ENCODE measurements around the gene CLEC18B.
"Not testable (repeated sequence)": the region's sequence is repeated elsewhere in the genome, so short reads cannot be mapped to it uniquely, and the experiment has no call there.

DNA sequence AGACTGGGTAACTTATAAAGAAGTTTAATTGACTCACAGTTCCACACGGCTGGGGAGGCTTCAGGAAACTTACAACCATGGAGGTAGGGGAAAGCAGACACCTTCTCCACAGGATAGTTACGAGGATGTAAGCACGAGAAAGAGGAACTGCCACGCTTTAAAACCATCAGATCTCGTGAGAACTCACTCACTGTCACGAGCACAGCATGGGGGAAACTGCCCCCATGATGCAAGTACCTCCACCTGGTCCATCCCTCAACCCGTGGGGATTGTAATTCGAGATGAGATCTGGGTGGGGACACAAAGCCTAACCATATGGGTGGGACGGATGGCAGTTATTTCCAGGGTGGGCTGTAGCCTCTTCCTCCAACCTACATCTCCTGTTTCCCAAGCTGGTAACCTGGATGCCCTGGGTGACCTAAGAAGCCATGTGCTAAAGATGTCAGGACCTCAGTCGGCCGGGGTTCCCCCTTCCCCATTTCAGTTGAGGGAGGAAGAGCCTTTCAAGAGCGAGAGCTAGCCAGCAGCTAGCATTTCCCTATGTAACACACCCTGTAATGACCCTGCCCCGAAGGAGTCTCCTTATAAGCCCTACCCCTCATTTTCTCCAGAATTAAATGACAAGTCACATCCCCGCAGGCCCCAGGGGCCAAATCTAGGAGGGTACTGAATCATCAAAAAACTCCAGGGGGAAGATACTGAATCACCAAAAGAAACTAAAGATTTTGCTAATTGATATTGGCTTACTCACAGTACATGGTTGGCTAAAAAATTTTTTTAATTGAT, 16.9 kb downstream of the CLEC18B start:
- TF ChIP-seq, protein P1, sequence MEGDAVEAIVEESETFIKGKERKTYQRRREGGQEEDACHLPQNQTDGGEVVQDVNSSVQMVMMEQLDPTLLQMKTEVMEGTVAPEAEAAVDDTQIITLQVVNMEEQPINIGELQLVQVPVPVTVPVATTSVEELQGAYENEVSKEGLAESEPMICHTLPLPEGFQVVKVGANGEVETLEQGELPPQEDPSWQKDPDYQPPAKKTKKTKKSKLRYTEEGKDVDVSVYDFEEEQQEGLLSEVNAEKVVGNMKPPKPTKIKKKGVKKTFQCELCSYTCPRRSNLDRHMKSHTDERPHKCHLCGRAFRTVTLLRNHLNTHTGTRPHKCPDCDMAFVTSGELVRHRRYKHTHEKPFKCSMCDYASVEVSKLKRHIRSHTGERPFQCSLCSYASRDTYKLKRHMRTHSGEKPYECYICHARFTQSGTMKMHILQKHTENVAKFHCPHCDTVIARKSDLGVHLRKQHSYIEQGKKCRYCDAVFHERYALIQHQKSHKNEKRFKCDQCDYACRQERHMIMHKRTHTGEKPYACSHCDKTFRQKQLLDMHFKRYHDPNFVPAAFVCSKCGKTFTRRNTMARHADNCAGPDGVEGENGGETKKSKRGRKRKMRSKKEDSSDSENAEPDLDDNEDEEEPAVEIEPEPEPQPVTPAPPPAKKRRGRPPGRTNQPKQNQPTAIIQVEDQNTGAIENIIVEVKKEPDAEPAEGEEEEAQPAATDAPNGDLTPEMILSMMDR (IDR thresholded peaks at IDR 0.05) = not testable (repeated sequence)
- TF ChIP-seq EP300, POLR2A, POLR2AphosphoS5 (IDR thresholded peaks at IDR 0.05): not testable (repeated sequence)

Measured in upper lobe of left lung (tissue), 4 donors.